ENCODE results near the gene ANKRD9.
A peak's percentile ranks its signal among the peaks of the same experiment; 100 is the strongest.
"Not testable (repeated sequence)": the region's sequence is repeated elsewhere in the genome, so short reads cannot be mapped to it uniquely, and the experiment has no call there.

Gene ANKRD9

DNA sequence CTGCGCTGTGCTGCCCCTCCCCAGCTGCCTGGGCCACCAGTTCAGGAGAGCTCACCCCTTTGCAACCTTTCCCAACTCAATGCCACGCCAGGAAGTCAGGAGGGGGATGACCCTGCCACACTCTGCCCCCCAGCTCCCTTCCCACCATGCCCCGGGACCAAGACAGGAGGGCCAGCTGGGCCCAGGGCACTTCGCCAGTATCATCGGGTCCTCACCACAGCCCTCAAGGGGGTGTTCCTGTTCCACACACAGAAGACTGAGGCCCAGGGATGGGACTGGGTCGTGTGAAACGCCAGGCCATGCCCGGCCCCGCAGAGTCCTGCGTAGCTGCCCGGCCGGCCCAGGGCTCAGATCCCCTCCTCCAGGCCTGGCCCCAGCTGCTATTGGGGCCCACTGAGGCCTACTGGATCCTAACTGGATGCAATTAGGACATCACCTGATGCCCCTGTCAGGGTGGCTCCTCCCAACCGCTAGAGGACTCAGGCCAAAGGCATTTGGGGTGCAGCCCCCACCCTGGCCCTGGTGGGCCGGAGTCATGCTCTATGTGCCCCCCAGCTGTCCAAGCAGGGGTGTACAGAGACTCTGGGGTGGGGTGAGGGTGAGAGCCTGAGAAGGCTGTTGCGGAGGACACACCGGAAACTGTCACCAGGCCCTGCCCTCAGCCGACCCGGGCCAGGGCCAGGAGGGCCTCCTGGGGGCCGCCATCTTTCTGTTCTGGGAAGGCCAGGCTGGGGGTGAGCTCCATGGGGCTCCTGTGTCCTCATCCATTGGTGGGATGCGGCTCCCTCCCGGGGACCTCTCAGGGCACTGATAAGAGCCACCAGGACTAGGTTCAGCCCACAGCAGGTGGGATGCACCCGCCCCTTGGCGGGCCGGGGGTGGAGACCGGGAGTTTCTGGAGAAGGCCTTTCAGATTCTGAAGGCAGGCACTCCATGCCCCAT, 29.3 kb upstream of the ANKRD9 start:
- DNase-seq, result no peak

DNA sequence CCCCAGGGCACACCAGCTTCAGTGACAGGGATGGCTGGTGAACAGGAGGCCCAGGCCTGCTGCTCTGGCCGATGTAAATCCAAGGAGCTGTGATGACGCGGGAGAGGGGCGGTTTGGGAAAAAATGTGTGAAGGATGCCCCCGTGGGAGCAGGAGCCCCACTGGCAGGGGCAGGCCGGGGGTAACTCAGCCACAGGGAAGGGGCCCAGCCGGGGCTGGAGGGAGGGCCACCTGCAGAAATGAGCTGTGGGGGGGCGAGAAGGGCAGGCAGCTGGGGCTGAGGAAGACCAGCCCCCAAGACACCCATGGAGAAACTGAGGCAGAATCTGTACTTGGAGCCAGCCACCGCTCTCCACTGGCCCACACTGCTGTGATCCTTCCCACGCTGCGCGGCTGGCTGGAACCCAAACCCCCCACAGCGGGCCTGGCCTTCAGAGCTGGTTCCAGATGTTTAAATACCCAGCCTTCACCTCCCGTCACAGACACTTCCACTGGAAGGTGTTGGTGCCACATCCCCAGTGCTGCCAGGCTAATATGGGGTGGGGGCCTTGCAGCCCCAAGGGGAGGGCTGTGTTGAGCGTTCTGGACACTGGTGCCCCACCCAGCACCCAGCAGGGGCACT, 28.5 kb upstream of the ANKRD9 start:
- DNase-seq, result no peak

DNA sequence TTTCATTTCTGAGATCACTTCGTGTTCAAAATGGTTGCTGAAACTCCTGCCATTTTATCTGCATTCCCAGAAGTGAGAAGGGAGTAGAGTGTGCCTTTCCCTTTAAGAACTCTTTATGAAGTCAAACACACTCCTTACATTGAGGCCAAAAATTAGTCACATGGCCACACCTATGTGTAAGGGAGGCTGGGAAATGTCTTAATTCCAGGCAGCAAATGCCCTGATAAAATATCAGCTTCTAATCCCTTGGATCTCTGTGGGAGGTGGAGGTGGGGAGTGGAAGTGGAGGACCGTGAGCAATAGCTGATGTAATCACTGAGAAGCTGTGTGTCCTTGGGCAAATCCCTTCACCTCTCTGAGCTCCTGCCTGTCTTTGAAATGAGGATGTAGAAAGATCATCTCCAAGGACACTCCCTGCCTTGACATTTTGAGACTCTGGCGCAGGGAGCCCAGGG, 22.7 kb upstream of the ANKRD9 start:
- no peak for DNase-seq

DNA sequence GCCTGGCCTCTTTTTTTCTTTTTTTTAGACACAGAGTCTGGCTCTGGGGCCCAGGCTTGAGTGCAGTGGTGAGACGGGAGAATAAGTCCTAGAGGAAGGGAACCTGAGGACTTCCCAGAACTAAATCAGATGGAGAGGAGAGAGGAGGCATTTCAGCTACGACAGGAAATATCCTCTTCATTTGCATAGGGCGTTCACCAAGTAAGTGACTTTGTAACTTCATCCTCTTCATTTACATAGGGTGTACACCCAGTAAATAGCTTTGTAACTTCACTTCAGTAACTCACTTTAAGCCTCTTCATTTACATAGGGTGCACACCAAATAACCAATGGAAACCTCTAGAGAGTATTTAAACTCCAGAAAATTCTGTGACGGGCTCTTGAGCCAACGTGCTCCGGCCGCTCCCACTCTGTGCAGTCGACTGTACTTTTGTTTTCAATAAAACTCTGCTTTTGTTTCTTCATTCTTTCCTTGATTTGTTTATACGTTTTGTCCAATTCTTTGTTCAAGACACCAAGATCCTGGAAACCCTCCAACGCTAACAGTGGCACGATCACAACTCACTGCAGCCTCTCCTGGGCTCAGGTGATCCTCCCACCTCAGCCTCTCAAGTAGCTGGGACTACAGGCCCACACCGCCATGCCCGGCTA, 21.4 kb upstream of the ANKRD9 start:
- peak; percentile 58 to 76 for DNase-seq

- no peak for DNase-seq
Observed at GRCh38 chr14:102528431-102529170, 19.0 kb upstream of the ANKRD9 start.

- DNase-seq, result no peak
Observed at GRCh38 chr14:102525929-102526497, 16.4 kb upstream of the ANKRD9 start.

- peak in 1 of 2 experiments; percentile 62 for DNase-seq
Observed at GRCh38 chr14:102525219-102525928, 15.8 kb upstream of the ANKRD9 start.

DNA sequence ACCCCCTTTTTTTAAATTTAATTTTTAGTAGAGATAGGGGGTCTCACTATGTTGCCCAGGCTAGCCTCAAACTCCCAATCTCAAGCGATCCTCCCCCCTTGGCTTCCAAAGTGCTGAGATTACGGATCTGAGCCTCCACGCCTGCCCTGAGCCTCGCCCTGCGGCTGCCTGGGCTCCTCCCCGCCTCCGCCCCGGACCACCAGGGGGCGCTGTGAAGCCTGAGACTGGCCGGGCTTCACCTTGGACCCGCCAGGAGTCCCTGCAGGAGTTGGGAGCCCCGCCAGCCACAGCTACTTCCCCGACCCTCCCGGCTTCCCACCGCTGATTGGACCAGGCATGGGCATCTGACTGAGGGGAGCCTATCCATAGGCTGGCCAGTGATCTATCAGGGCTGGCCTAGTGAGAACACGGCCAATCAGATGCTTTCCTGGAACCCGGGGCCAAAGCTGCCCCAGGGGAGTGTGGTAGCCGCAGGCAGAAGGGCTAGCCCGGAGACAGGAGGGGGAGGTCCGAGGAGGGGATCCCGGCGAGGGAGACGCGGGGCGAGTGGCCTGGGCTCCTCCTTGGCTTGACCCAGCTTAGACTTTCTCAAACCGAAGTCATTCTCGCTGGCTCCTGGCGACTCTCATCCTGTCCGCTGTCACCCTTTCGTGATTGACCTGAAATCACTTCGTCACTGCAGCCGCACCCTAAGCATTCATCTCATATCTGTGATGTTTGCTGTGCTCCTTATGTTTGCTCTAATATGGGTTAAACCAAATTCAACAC, 15.1 kb upstream of the ANKRD9 start:
- DNase-seq, result peak; percentile 97 to 99

DNA sequence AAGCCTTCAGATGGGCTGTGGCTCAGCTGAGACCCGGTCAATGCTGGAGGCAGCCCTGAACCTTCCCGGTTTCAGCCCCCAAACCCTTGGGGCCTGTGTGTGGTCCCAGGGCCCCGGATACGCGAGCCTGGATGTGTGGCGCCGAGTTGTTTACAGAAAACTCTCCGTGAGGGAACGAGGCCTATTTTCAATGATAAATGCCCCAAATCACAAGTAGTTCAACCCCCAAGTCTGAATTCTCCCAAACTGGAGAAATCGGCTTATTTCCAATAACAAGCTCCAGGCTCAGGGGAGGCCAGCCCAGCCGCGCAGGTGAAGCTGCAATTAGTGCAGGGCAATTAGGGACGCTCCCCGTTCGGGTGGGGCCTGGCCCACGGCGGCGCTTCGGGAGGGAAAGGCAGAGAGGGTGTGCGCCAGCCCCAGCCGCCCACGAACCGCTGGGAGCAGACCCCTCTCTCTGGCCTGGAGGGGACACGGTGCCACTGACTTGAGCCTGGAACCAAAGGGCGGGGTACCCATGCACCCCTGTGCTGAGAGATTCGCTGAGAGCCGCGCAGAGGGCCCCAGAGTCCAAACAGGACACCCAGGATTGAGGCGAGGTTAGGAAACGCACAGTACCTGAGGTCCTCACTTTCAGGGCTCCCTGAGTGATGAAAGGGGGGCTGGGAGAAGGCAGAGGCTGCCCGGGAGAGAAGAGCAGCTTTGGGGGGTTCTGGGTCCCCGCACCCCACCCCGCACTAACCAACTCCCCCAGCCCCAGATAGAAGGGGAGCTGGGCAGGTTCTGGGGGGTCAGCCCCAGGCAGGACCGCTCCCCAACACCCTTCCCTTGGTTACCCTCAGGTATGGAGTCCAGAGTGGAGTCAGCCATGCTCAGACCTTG, 14.2 kb upstream of the ANKRD9 start:
- DNase-seq, result peak in 1 of 2 experiments; percentile 32

DNA sequence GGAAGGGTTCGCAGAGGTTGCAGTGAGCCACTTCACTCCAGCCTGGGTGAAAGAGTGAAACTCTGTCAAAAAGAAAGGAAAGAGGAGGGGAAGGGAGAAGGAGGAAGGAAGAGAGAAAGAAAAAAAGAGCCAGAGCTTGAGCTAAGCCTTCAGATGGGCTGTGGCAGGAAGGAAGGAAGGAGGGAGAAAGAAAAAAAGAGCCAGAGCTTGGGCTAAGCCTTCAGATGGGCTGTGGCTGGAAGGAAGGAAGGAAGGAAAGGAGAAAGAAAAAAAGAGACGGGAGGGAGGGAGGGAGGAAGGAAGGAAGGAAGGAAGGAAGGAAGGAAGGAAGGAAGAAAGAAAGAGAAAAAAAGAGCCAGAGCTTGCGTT, 13.6 kb upstream of the ANKRD9 start:
- DNase-seq, result no peak

GRCh38 chr14:102519709-102520108, 10.1 kb upstream of the ANKRD9 start:
- not testable (repeated sequence) for DNase-seq

DNA sequence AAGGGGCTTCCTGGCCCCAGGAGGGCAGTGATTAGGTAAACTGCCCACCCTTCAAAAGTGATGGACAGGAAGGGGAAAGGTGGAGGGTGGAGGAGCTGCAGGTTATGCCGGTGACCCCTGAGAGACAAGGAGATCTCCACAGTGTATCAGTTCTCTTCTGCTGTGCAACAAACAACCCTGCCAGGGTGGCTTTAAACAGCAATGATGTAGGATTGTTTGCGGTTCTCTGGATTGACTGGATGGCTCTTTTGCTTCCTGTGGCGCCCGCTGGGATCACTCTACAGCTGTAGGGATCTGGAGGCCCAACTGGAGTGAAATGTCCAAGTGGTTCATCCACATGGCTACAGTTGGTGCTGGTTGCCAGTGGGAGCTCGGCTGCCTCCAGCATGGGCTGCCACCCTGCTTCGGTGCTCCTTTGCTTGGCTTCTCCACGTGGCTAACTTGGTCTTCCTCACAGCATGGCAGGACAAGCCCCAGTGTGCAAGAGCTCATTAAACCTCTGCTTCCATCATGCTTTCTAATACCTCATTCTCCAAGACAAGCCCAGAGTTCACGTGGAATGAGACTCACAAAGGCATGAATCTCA, 8.6 kb upstream of the ANKRD9 start:
- DNase-seq, result no peak

GRCh38 chr14:102517392-102518062, 8.0 kb upstream of the ANKRD9 start:
- peak in 1 of 2 experiments; percentile 48 for DNase-seq

GRCh38 chr14:102516531-102517391, 7.2 kb upstream of the ANKRD9 start:
- peak in 1 of 2 experiments; percentile 74 for DNase-seq

- DNase-seq, result no peak
Observed at GRCh38 chr14:102514987-102515733, 5.6 kb upstream of the ANKRD9 start.

- DNase-seq, result no peak
Observed at GRCh38 chr14:102513899-102514772, 4.6 kb upstream of the ANKRD9 start.

Measured in NCI-H526 (cell line).